WI38 (cell line): ENCODE measurements around the gene PLEKHA1.

Source experiments
- H3K4me3 ChIP-seq: 2 replicates; pipeline ENCODE4 v1.5.1; 2011; ENCODE audit warnings: low read depth, mild to moderate bottlenecking, control low read depth, low read length
- TF ChIP-seq, protein P1 (sequence below): IDR thresholded peaks from 2 replicates; pipeline ENCODE4 v1.5.1; 2012; ENCODE audit warnings: low read depth, mild to moderate bottlenecking, control low read depth, low read length

The PLEKHA1 gene

DNA sequence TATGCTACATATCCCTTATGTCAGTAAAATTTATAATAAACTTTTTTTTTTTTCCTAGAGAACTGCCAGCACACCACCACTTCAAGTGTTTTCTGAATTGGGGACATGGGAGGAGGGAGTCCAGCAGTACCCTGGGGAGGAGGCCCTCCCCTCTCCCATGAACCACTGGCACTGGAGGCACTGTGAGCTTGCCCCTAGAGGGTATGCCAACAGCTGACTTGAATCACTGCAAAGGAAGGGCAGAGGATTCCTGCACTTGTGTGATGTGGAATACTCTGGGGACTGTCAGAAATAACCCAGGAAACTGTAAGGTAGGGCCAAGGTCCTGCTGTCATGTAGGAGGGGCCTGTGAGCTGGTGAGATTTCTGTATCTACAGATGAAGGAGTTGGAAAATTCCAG lies 71.4 kb downstream of the PLEKHA1 start:
- TF ChIP-seq, protein P1, sequence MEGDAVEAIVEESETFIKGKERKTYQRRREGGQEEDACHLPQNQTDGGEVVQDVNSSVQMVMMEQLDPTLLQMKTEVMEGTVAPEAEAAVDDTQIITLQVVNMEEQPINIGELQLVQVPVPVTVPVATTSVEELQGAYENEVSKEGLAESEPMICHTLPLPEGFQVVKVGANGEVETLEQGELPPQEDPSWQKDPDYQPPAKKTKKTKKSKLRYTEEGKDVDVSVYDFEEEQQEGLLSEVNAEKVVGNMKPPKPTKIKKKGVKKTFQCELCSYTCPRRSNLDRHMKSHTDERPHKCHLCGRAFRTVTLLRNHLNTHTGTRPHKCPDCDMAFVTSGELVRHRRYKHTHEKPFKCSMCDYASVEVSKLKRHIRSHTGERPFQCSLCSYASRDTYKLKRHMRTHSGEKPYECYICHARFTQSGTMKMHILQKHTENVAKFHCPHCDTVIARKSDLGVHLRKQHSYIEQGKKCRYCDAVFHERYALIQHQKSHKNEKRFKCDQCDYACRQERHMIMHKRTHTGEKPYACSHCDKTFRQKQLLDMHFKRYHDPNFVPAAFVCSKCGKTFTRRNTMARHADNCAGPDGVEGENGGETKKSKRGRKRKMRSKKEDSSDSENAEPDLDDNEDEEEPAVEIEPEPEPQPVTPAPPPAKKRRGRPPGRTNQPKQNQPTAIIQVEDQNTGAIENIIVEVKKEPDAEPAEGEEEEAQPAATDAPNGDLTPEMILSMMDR: no peak
- no peak overlapping the region for H3K4me3 ChIP-seq

DNA sequence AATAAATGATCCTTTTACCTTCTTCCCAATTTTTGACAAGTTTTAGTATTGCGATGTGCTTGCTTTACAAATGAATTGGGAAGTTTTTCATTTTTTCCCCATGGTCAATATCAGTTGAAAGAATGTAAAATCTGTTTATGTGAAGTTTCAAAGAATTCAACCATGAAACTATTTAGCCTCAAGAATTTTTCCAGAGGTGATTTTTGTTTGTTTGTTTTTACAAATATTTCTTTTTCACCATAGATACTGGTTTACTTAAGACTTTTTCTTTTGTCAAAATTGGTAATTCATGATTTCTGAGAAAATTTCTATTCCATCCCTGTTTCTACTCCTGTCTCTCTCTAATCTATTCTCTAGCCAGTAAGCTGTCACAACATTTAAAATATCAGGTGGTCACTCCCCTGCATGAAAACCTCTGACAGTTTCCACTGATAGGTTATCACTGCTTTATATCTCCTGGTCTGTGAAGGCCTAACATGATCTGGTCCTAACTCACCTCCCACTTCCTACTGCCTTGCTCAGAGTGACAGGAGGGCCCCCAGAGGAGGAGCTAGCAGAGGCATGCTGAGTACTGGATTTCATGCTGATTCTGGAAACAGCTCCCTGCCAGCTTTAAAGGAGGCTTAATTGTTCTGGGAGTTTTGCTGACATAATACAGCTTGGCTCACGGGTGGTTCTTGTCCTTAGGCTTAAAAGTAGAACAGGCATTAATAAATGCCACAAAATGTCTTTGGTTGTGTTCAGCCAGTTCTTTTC lies 72.3 kb downstream of the PLEKHA1 start:
- TF ChIP-seq, protein P1: no peak
- no peak overlapping the region for H3K4me3 ChIP-seq

DNA sequence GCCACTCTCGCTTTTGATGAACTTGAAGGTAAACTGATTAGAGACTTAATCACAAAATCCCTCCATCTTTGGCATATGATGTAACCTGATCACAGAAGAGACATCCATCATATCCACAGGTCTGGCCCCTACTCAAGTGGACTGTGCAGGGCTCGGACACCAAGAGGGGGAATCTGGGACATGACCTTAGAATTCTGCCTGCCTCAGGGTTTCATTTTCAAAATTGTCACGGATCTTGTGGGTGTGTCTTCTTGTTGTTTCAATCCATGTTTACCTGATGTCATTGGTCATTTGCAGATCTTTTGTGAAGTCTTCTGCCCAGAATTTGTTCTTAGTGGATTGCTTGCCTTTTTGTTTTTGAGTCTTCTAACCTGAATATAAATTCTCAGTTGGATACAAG lies 74.1 kb downstream of the PLEKHA1 start:
- H3K4me3 ChIP-seq: no peak overlapping the region
- TF ChIP-seq, protein P1: no peak

DNA sequence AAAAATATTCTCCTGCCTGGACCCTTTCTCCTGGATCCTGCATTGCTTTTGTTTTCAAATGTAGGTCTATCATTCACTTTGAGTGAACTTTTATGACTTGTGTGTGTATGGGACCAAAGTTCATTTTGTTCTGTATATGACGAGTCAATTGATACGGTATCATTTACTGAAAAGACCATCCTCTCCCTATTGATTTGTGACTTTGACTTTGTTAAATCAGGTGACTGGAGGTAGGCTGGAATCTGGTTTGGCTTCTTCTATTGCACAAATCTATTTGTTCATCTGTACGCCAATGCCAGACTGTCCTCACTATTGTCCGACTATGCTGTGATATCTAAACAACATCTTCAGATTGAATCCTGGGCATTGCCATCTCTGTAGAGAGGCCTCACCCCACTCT lies 74.6 kb downstream of the PLEKHA1 start:
- TF ChIP-seq, protein P1: no peak
- no peak overlapping the region for H3K4me3 ChIP-seq

DNA sequence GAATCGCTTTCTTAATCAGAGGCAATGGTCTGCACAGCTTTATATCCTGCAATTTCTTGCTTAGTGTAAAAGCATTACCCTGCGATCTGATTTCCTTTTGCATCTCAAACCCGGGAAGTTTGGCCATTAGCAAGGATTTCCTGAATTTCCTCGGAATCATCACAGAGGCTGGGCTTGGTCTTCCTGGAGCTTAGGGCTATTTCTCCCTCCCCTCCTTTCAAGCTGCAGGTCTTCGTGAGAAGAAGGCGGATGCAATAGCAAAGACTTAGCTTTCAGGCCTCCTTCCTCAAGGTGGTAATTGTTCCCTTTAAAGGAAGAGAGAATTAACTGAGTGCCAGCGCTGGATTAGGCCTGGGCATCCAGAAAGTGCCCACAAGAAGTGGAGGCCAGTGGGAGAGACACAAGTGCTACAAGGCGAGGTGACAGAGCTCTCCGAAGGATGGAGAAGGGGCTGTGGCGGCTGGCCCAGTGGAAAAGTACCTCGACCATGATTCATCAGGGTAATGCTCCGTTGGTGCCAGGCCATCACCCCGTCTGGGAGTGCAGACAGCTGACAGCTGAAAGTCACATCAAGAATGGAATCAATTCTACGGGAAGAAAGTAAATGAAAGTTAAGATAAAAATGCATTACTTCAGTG lies 76.0 kb downstream of the PLEKHA1 start:
- TF ChIP-seq, protein P1: no peak
- H3K4me3 ChIP-seq: no peak overlapping the region

DNA sequence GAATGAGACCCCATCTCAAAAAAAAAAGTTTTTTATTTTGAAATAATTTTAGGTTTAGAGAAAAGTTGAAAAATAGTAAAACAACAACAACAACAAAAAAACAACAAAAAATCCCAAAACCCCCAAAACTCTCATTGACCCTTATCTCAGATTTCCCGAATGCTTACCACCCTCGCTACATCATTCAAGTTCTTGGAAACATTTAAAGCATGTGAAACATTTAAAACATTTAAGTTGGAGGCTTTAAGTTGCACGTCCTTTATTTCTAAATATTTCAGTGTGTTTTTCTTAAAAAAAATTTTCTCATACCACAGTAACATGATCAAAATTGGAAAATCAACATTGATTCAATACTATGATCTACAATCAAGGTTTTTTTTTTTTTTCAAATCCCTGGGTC lies 79.6 kb downstream of the PLEKHA1 start:
- TF ChIP-seq, protein P1: no peak
- no peak overlapping the region for H3K4me3 ChIP-seq

DNA sequence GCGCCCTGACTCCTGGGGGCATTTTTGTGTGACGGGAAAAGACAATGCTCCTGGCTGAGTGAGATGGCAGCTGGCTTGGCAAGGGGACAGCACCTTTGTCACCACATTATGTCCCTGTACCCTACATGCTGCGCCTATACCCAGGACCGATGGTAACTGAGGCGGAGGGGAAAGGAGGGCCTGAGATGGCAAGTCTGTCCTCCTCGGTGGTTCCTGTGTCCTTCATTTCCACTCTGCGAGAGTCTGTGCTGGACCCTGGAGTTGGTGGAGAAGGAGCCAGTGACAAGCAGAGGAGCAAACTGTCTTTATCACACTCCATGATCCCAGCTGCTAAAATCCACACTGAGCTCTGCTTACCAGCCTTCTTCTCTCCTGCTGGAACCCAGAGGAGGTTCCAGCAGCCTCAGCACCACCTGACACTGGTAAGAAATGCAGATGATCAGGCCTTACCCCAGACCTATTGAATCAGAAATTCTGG lies 80.1 kb downstream of the PLEKHA1 start, which contains the start of gene ARMS2:
Gene ARMS2 (plus strand): TSS at position 51 of the 478 bp plus-strand sequence. CDS start 75 bp downstream, at position 126.
- no peak within 1 kb of the TSS for H3K4me3 ChIP-seq
- TF ChIP-seq, protein P1: no peak
